Measurements from ENCODE around the gene PHACTR3. TPM values are rescaled to one million over a fixed set of nuclear protein-coding genes. Genes with fewer than 3 reads are reported as not detected.

PHACTR3 gene
- total RNA-seq, 1 donor from 2014 or later, result 1.4 TPM

GRCh38 chr20:59765599-59766177 is 161.3 kb downstream of the PHACTR3 start:
- Histone ChIP-seq H3K9me3 (ENCODE audit: low read depth) (no peaks in the 10 kb centered on the region), H3K4me3 (no peak overlapping the region), H3K36me3 (no peaks in the 10 kb centered on the region), H3K4me1 (no peaks in the 10 kb centered on the region), H3K27ac (no peak overlapping the region), H3K79me2 (ENCODE audit: low read depth) (no peaks in the 10 kb centered on the region), H3K27me3 (peaks cover 46% of the 10 kb centered on the region), H2AFZ (replicated peaks) (no peak overlapping the region), H3K9ac (no peak overlapping the region), H3K4me2 (no peak overlapping the region), H4K20me1 (ENCODE audit: low read depth) (no peaks in the 10 kb centered on the region), H3F3A (ENCODE audit: low read depth) (no peaks in the 10 kb centered on the region)
- peak; percentile 63 for DNase-seq (ENCODE audit: low spot score)
- no peaks in the 10 kb centered on the region for H3K36me3 Mint-ChIP-seq
- no peak overlapping the region for H3K4me3 Mint-ChIP-seq
- peaks cover 5% of the 10 kb centered on the region for H3K9me3 Mint-ChIP-seq
- H3K4me1 Mint-ChIP-seq, result no peaks in the 10 kb centered on the region
- no peak overlapping the region for H3K27ac Mint-ChIP-seq
- H3K27me3 Mint-ChIP-seq (ENCODE audit: insufficient read depth, low read depth), result peaks cover 16% of the 10 kb centered on the region
- TF ChIP-seq CTCF (IDR thresholded peaks at IDR 0.05) (no peak), EZH2 (IDR thresholded peaks at IDR 0.05) (no peak), EZH2phosphoT487 (IDR thresholded peaks at IDR 0.05) (no peak)

- Histone ChIP-seq H3K36me3 (no peaks in the 10 kb centered on the region), H2AFZ (replicated peaks) (no peak overlapping the region), H3F3A (ENCODE audit: low read depth) (no peaks in the 10 kb centered on the region), H3K79me2 (ENCODE audit: low read depth) (no peaks in the 10 kb centered on the region), H3K9ac (no peak overlapping the region), H3K9me3 (ENCODE audit: low read depth) (no peaks in the 10 kb centered on the region), H3K27me3 (peaks cover 26% of the 10 kb centered on the region), H3K4me2 (no peak overlapping the region), H3K4me3 (no peak overlapping the region), H4K20me1 (ENCODE audit: low read depth) (no peaks in the 10 kb centered on the region), H3K27ac (no peak overlapping the region), H3K4me1 (no peaks in the 10 kb centered on the region)
- TF ChIP-seq CTCF (IDR thresholded peaks at IDR 0.05) (no peak), EZH2phosphoT487 (IDR thresholded peaks at IDR 0.05) (no peak), EZH2 (IDR thresholded peaks at IDR 0.05) (no peak)
- H3K4me1 Mint-ChIP-seq, result peaks cover 7% of the 10 kb centered on the region
- no peaks in the 10 kb centered on the region for H3K36me3 Mint-ChIP-seq
- H3K27ac Mint-ChIP-seq, result no peak overlapping the region
- H3K4me3 Mint-ChIP-seq, result no peak overlapping the region
- H3K27me3 Mint-ChIP-seq (ENCODE audit: insufficient read depth, low read depth), result peaks cover 20% of the 10 kb centered on the region
- DNase-seq (ENCODE audit: low spot score), result no peak
- H3K9me3 Mint-ChIP-seq, result peaks cover 5% of the 10 kb centered on the region
Observed at GRCh38 chr20:59767656-59768055, 163.3 kb downstream of the PHACTR3 start.

DNA sequence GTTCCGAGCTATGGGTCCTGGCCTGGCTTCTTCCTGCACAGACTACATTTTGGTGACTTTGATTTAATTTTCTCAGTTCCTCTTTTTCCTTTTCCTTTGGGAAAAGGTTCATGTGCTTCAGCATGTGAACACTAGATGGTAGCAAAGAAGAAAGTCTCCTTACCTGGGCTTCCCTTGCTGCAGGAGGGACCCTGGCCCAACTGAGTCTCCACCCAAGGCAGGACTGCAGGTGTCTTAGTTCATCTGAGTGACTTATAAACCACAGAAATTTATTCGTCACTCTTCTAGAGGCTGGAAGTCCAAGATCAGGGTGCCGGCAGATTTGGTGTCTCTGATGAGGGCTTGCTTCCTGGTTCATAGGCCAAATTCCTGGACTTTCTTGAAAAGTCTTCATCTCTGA is 165.9 kb downstream of the PHACTR3 start:
- TF ChIP-seq EZH2 (IDR thresholded peaks at IDR 0.05), result no peak
- peak; percentile 54 for TF ChIP-seq CTCF (IDR thresholded peaks at IDR 0.05)
- Histone ChIP-seq H3K27ac (no peak overlapping the region), H3K9ac (no peak overlapping the region), H4K20me1 (ENCODE audit: low read depth) (no peaks in the 10 kb centered on the region), H2AFZ (replicated peaks) (no peak overlapping the region), H3F3A (ENCODE audit: low read depth) (no peaks in the 10 kb centered on the region), H3K4me3 (no peak overlapping the region), H3K9me3 (ENCODE audit: low read depth) (no peaks in the 10 kb centered on the region), H3K36me3 (no peaks in the 10 kb centered on the region), H3K27me3 (peaks cover 29% of the 10 kb centered on the region), H3K4me1 (no peaks in the 10 kb centered on the region), H3K4me2 (no peak overlapping the region), H3K79me2 (ENCODE audit: low read depth) (no peaks in the 10 kb centered on the region)
- H3K27ac Mint-ChIP-seq, result no peak overlapping the region
- DNase-seq (ENCODE audit: low spot score), result peak; percentile 23
- peaks cover 15% of the 10 kb centered on the region for H3K27me3 Mint-ChIP-seq (ENCODE audit: insufficient read depth, low read depth)
- H3K9me3 Mint-ChIP-seq, result peaks cover 3% of the 10 kb centered on the region
- H3K4me1 Mint-ChIP-seq, result peaks cover 7% of the 10 kb centered on the region
- H3K36me3 Mint-ChIP-seq, result no peaks in the 10 kb centered on the region
- H3K4me3 Mint-ChIP-seq, result no peak overlapping the region

All from neural progenitor cell (in vitro differentiated cells).